GM21367 (cell line): ENCODE measurements around the gene APBB1IP.
A peak's percentile ranks its signal among the peaks of the same experiment; 100 is the strongest.
"Not testable (repeated sequence)": the region's sequence is repeated elsewhere in the genome, so short reads cannot be mapped to it uniquely, and the experiment has no call there.

Experiments
- ATAC-seq: cut with Tn5 transposase; IDR thresholded peaks from one replicate; pipeline ENCODE4 v1.9.1; 2021; ENCODE audit not compliant: unreplicated experiment

Gene APBB1IP

DNA sequence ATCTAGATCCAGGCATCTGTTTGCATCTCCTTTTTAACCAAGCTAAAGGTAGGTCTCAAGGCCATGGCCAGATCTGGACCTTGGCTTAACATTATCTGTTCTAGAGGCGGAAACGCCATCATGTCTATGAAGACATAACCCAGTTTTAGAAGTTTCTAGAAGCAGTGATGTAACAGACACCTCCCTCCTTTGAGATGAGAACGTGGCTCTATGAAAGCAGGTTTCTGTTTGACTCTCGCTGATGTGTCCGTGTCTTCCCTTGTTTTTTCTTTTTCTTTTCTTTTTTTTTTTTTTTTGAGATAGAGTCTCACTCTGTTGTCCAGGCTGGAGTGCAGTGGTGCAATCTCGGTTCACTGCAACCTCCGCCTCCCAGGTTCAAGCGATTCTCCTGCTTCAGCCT is 36.7 kb downstream of the APBB1IP start:
- not testable (repeated sequence) for ATAC-seq

DNA sequence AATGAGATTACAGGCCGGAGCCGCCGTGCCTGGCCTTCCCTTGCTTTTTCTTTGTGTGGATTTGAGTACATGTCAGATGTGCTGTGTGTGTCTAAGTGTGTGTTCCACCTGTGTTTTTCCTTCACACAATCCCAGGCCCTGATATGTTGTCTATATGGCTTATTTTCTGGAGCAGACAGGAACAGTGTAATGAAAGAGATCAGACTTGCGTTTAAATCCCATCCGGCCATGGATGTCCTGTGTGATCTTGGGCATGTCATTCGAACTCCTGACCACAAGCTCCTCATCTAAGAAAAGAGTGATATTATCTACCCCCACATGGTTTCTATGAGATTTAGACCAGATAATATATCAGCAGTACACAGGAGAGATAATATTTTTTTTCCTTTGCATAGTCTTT is 37.2 kb downstream of the APBB1IP start:
- ATAC-seq: no peak

DNA sequence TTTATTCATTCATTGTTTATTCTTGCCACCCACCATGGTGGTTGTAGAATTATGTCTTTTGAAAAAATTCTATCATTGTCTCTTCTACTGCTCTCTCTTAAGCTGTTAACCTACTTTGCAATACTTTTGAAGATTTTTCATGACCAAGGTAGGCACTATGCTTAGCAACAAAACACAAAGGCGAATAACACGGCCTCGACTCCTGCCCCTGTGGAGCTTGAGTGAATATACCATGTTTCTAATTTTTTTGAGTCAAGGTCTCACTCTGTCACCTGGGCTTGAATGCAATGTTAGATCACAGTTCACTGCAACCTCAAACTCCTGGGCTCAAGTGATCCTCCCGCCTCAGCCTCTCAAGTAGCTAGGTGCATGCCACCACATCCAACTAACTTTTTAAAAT is 39.4 kb downstream of the APBB1IP start:
- ATAC-seq: no peak

DNA sequence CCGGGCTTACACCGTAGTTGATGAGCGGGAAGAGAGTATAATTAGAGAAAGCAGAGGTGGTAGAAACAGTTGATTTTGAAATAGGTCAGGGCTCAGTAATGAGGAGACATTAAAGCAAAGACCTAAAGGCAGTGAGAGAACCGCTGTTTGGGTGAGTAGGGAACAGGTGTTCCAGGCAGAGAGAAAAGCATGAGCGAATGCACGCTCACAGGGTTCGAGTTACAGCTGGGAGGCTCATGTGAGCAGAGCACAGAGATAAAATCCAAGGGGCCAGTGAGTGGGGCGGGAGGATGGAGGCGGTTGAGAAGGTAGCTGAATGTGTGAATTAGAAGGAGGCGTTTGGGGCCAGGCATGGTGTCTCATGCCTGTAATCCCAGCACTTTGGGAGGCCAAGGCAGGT is 39.9 kb downstream of the APBB1IP start:
- ATAC-seq: no peak

DNA sequence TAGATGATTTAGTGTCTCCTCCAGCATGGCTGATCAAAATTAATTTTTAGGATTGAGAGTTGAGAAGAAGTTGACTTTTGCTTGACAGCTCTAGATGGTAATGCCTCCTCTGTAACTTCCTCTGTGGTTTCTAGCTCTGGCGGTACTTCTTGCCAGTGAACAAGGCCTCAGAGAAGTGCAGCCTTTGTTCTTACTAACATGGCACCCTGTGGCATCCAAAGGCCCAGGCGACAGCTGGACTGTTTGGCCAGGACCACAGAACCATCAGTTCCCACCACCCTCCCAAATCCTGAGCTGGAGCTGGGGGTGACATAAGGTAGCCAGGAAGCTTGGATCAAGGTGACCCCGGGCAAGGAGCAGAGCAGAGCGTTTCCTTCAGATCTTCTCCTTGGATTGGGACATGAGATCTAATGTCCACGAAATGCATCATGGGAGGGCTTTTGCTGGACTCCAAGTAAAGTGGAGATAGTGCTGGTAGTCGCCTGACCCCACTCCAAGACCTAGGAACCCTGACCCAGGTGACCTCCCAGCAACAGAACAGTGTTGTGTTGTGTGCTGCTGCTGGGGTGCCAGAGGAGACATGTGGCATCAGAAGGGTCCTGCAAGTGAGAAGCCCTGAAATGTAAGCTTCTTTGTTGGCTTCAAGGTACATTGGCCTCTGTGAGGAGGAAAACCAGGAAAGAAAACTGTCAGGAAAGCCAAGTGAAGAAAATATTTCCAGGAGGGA is 41.8 kb downstream of the APBB1IP start:
- ATAC-seq: peak; percentile 36

DNA sequence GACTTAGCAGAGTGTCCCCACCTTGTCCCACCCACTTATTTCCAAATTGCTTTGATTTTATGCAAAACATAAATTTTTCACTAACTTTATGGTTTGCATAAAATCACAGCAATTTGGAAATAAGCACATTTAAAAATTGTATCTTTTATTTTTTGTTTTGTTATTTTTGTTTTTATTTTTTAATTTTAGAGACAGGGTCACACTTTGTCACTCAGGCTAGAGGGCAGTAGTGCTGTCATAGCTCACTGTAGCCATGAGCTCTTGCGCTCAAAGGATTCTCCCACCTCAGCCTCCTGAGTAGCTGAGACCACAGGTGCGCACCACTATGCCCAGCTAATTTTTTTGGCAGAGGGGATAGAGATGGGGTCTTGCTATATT is 43.2 kb downstream of the APBB1IP start:
- no peak for ATAC-seq

DNA sequence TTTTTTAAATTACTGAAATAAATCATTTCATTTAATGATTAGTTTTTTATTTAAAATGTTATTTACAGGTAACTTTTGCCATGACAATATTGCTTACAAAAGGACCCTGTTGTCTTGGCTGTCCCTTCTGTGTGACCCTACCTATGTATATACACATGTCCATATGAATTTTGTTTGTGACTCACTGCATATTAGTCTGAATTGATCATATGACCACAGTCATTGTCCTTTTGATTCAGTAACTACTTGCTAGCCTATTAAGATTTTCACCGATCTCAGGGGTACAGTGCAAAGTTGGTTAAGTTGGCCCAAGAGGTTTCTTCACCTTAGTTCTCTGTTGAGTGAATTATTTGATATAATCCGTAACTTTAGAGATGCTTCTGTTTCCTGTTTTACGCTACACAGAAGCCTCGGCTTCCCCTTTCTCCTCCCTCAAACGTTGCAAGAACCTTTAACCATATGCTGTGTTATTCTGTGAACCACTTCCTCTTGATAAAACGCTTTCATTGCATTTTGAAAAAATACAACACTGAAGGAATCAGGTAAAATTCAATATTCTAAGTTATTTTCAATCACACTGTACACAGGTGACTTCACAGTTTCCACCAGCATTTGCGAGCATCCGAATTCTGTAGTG is 43.9 kb downstream of the APBB1IP start:
- peak; percentile 36 for ATAC-seq

DNA sequence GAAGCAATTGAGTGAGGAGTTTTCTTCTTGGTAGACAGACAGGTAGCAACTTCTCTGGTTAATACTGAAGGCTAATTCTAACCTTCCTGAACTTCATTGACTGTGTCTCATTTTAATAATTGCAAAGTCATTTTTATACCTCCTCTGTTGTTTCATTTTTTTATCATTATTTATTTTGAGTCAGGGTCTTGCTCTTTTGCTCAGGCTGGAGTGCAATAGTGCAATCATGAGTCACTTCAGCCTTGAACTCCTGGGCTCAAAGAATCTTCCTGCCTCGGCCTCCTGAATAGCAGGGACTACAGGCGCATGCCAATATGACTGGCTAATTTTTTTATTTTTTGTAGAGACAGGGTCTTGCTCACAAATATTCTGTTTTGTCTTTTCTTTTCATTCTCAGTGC is 45.4 kb downstream of the APBB1IP start:
- no peak for ATAC-seq

DNA sequence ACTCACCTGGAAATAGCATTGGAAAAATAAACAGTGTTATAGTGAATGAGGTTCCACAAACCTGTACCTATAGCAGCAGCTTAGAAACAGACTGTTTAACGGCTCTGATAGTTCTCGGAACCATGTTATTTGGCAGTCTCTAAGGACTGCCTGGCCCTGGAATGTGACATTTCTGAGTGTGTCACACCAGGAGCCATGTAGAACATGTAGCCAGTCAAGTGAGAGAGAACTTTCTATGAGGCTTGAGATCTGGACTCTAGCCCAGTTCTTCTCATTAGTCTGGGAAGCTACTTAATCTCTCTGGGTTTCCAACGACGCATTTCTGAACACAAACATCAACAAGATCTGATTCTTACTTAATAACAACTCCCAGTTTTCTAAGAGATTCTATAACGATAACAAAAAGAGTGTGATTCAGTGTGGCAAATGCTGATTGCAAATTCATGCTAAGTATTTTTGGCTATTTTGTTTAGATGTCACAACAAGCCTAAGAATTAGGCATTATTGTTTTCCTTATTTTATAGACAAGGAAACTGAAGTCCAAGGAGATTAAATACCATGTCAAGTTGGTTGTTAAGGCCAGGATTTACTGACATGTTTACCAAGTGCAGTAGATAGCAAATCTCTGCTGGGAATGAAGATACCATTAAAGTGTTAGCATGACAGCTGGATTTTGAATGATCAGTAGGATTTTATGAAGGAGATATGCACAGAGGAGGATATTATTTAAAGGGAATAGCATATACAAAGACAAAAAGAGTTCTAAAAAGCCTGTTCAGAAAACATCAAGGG is 47.2 kb downstream of the APBB1IP start:
- ATAC-seq: no peak

DNA sequence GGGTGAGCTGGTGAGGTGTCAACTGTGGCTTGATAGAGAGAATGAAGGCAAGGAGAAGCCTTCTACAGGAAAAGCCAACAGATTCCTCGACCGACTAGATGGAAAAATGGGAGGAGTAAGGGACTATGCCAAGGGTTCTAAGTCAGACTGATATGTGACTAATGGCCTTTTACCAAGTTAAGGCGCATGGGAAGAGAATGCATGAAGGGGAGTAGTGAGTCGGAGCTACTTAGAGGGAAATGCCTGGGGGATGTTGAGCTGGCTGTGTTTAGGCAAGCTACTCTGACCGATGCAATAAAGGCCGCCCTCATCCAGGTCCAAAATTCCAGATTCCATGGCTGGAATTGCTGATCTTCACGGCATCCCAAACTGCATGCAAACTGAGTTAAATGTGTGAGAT is 48.2 kb downstream of the APBB1IP start:
- ATAC-seq: no peak

DNA sequence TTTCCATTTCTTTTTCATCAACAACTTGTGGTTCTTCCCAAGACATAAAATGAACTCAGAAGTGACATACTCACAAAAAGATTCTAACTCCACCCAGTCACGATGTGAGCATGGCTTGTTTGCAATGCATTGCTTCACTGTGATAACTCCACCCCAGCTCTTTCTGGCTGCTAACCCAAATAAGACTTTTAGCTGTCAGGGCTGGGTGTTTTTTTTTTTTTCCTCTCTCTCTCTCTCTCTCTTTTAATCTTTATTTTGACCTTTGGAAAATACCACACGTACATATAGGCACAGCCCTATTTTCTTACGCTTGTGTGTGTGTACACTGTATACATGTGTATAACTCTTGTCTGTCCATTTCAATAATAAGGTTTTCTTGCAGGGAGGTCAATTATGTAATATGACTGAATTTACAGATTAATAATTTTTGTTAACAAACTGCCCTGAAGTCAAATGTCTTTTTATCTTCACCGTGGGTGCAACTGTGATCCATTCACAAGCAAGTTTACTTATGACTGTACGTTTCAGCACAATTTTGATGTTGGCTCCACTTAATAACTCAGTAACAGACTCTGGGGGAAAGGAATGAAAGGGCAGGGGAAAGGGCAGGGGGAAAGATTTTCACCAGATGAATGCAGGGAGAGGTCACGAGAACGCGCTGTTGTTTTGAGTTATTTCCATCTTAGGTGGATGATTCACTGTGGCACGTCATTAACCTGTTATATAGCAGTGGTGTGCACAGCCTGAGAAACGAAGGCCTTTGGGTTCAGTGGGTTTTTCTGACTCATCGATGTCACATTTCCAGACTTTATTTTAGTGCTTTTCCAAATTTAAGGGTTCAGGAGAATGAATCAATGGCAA is 49.1 kb downstream of the APBB1IP start:
- peak; percentile 79 for ATAC-seq

DNA sequence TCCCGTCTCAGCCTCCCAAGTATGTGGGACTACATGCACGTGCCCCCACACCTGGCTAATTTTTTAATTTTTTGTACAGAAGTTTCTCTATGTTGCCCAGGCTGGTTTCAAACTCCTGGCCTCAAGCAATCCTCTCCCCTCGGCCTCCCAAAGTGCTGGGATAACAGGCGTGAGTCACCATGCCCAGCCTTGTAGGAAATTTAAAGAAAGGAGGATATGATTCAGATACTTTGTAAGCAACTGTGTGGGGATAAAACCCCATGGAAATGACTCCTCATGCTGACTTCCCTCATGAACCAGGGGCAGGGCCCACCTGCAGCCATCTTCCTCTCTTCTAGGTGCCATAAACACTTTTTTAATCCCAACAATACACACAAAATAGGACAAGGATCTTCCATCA is 50.2 kb downstream of the APBB1IP start:
- no peak for ATAC-seq

DNA sequence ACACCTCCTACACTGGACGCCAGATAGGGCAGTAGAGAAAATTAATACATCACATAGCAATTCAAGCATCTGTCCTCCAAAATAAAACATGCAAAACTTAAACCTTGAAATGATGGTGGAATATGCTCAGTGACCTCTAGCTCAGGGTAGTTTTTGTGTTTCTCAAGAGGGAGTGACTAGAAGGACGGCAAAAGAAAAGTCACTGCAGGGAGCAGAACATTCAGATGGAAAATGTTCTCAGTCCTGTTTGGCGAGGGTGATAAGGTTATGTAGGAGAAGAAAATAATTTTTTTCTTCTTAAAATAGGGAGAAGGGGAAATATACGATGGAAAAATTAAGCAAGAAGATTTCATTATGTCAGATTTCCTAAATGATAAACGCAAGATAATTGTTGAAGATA is 50.9 kb downstream of the APBB1IP start:
- no peak for ATAC-seq

DNA sequence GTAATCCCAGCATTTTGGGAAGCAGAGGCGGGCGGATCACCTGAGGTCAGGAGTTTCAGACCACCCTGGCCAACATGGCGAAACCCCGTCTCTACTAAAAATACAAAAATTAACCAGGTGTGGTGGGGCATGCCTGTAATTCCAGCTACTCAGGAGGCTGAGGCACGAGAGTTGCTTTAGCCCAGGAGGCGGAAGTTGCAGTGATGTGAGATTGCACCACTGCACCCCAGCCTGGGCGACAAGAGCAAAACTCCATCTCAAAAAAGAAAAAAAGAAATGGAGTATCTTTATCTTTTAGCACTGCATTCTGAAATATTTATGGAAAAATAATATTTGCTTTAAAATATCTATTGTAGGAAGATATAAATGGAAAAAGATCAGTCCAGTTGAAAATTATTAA is 52.2 kb downstream of the APBB1IP start:
- ATAC-seq: not testable (repeated sequence)

DNA sequence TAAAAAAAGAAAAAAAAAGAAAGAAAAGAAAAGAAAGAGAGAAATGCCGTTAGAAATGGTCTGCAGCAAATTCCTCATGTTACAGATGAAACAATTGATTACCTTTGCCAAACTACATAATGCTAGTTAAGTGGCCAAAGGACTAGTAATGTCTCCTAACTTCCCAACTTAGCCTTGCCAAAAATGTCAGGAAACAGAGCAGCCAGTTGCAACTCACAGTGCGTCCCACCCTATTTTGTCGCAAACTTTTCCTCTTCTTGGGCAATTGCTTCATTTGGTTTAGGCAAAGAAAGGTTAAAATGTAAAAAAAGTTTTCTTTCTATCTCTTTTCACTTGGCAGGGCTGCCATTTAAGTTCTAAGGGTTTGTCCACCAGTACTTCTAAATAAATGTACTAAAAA is 53.1 kb downstream of the APBB1IP start:
- ATAC-seq: no peak

DNA sequence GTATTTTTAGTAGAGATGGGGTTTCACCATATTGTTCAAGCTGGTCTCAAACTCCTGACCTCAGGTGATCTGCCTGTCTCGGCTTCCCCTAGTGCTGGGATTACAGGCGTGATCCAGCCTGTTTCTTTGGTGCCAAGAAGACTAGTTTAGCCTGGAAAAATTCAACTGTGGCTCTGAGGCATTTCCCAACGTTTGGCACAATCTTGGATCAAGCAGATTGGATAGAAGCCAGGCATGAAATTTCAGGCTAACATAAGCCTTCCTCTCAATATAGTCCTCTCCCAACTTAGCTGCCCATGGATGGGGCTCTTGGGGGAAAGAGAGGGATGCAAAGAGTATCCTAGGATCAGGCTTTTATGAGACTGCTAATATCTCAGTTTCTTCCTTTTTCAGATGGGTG is 53.8 kb downstream of the APBB1IP start:
- ATAC-seq: no peak

DNA sequence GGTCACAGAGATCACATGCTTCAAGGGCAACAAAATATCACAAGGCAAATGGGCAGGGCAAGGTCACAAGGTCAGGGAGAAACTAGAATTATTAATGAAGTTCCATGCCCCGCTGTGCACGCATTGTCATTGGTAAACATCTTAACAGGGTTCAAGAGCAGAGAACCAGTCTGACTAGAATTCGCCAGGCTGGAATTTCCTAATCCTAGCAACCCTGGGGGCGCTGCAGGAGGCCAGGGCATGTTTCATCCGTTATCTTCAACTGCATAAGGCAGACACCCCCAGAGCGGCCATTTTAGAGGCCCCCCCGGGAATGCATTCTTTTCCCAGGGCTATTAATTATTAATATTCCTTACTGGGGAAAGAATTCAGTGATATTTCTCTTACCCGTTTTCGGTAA is 54.6 kb downstream of the APBB1IP start:
- ATAC-seq: not testable (repeated sequence)

DNA sequence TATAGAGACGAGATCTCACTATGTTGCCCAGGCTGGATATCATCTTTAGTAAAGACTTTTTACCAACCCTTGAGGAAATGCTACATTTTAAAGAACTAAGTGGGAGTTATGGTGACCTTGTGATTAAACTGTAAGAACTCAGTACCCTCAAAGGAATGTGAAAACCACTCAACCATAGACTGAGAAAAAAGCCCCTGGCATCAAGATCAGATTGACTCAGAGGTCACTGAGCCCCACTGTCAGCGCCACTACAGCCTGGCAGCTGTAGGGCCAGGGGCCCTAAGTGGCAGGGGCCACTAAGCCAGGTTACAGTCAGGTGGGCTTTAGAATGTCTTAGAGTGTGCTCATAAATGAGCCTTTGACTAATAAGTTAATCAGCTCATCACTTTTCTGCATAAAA is 55.9 kb downstream of the APBB1IP start:
- no peak for ATAC-seq

DNA sequence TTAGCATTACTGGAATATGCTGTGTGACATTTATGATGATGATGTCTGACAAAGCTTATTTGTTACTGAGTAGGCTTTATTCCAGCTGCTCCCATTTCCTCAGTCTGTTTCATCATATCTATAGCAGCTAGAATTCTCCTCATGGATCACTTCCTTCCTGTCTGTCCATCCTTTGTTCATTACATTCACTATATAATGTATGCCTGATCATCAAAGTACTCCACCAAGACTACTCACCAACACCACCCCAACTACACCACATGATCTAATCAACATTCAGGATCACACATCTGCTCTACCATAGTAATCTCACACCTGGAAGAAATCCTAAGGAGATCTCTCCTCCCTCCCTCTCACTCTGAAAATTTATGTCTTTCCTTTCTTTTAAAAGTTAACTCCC is 61.3 kb downstream of the APBB1IP start:
- no peak for ATAC-seq

DNA sequence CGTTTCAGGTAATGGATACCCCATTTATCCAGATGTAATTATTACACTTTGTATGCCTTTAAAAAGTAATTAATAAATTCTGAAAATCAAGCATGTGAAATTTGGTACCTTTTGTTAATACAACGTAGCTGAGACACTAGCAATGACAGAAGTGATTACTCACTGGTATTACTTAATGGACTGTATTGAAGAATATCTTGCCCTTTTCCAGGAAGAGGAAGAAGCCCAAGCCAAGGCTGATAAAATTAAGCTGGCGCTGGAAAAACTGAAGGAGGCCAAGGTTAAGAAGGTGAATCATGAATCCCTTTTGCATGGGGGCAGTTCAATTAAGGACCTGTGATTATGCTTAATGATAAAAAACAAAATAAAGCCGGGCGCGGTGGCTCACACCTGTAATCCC is 64.8 kb downstream of the APBB1IP start:
- ATAC-seq: no peak

DNA sequence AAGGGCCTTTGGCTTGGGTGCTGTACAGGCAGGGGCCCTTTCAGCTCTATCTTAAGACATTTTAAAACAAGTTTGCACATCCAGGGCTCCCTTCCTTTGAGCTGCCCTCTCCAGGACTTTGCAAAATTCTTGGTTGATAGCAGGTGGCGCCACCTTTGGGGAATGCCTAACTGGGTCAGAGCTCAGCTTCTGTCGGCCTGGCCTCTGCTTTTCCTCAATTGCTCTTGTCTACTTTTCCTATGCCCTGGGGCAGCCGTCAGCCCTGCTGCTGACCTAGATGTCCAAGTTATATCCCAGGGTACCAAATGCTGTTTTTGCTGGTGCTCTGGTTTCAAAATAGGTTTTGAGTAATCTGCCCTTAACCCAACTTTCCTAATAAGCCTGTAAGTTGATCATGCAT is 65.8 kb downstream of the APBB1IP start:
- no peak for ATAC-seq
